Stimulated activated CD4-positive, alpha-beta T cell treated with anti-CD3 and anti-CD28 coated beads, Interleukin-12 subunit alpha, Interleukin-12 subunit beta, amount 100 ng/mL, for 24 hours (primary cell): ENCODE results near the gene RPL10.

Experiments used
- DNase-seq, 2 experiments: peaks; one replicate each; pipeline ENCODE4 v3.0.0-alpha.2; 2020; ENCODE audit warnings: low read depth in 2 of 2

The RPL10 gene

DNA sequence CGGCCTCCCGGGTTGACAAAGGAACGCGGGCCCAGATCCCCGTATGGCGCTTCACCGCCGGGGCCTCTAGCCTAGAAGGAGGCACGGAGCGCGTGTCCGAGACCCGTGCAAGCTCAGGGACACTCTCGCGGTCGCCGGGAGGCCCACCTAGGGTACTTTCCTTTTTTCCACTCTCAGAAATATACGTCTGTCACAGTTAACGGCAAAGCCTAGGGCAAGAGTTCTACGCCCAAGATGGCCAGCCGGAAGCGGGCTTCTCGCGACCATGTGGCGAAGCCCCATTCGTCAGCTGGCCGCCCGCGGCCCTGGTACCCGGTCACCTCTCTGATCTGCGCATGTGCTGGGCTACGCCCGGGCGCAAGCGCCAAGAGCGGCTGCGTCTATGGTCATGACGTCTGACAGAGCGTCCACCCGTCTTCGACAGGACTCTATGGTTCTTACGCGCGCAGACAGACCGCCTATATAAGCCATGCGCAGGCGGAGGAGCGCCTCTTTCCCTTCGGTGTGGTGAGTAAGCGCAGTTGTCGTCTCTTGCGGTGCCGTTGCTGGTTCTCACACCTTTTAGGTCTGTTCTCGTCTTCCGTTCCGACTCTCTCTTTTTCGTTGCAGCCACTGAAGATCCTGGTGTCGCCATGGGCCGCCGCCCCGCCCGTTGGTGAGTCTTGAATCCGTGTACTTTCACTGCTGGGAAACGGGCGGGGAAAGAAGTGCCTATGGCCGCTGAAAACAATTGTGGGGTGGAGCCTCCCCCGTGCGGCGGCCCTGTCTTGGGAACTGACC is at the start of gene RPL10:
RPL10 (plus strand) TSS at position 490 of the 780 bp plus-strand sequence; CDS start at position 633, 143 bp downstream.
- DNase-seq, result peak; percentile 81 to 82

GRCh38 chrX:154348646-154349358 is 49.4 kb upstream of the RPL10 start:
- no peak for DNase-seq

DNA sequence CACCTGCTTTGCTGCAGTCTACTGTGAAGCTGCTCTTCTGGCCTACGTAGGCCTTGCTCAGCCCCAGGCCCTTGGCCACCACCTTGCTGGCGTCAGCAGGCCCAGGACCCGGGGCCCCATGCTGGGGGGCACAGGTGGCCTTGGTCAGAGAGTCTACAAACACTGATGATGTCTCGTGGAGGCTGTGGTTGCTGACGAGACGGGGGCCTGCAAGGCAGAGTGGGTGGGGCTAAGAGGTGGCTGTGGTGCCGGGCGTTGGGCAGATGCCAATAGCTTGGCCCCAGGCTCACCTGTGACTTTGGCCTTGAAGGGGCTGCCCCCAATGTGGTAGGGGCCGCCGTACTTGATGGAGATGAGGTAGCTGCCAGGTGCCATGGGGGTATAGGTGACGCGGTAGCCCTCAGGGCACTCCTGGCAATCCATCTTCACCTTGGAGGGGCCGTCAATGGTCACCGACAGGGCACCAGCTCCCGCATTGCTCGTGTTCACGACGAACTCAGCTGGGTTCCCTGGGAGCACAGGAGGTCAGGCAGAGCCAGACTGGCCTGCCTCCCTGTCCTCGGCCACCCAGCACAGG is 48.7 kb upstream of the RPL10 start:
- no peak for DNase-seq

GRCh38 chrX:154349979-154350378 is 48.2 kb upstream of the RPL10 start:
- no peak for DNase-seq

- DNase-seq, result no peak
These were observed 47.6 kb upstream of the RPL10 start for GRCh38 chrX:154350429-154351182.

DNA sequence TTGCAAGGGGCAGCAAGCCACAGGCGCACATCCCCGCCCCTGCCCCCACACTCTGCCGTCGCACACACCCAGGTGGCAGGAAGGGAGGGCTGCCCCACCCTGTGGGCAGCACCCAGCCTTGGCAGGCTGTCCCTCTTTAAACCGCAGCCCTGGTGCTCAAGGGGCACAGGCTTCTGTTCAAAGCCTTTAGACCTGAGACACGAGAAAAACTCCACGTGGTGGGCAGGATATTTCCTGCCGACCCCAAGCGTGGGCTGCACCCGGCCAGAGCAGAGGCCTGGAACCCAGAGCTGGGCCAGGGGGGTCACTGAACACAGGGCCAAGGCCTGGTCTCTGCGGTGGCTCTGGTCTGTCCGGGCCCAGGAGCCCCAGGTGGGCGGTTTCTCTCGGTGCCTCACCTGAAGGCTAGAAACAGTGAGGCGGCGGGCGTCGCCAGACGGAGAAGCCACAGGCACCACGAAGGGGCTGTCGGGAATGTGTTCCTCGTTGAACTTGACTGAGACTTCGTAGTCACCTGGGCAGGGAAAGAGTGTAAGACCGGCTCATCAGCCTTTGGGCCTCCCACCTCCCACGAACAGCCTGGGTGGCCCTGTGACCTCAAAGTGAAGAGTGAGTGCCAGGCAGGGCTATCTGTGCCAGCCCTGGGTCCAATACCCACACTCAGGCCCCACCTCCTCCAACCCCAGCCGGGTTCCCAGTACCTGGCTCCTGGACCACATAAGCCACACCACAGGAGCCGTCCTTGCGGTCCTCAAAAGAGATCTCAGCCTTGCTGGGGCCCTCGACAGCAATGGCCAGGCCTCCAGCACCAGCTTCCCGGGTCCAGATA is 46.8 kb upstream of the RPL10 start:
- DNase-seq, result no peak

DNA sequence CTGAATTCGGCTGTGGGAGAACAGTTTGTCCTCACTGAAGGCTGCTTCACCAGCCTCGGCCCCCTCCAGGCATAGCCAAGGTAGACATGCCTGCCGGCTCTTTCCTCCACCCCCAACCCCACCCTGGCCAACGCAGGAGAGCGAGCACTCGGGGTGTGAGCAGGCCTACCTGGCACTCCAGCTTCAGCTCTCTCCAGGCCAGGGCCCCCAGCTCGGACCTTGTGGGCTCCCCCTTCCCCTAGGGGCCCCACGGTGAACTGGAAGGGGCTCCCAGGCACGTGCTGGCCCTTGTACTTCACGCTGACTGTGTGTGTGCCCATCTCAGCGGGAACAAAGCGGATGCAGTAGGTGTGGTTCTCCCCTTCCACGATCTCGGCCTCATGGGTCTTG is 46.2 kb upstream of the RPL10 start:
- no peak for DNase-seq

- DNase-seq, result no peak
These were observed 45.7 kb upstream of the RPL10 start for GRCh38 chrX:154352466-154352865.

DNA sequence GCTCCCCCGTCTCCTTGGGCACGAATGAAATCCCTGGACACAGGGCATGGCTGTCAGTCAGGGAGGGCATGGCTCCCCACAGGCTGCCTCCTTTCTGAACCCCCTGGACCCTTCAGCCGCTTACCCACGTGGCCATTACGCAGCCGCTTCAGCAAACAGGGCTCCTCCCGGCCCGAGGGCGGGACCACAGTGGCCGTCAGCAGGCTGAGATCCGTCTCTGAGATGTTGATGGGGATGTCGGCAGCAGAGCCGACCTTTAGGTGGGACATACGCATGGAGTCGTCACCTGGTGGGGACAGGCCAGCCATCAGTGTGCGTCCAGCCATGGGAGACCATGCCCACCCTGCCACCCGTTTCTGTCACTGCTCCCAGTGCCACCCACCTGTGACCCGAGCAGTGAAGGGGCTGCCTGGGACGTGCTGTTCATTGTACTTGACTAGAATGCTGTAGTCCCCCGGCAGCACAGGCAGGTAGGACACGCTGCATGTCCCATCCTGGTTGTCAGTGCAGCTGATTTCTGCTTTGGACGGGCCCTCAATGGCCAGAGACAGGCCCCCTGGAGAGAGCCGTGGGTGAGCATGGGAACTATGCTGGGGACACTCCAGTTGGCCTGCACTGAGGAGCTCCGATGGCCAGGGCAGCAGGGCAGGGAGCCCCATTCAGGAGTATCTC is 44.9 kb upstream of the RPL10 start:
- no peak for DNase-seq

GRCh38 chrX:154354013-154354412 is 44.2 kb upstream of the RPL10 start:
- no peak for DNase-seq

- no peak for DNase-seq
These were observed 43.7 kb upstream of the RPL10 start for GRCh38 chrX:154354516-154354915.

DNA sequence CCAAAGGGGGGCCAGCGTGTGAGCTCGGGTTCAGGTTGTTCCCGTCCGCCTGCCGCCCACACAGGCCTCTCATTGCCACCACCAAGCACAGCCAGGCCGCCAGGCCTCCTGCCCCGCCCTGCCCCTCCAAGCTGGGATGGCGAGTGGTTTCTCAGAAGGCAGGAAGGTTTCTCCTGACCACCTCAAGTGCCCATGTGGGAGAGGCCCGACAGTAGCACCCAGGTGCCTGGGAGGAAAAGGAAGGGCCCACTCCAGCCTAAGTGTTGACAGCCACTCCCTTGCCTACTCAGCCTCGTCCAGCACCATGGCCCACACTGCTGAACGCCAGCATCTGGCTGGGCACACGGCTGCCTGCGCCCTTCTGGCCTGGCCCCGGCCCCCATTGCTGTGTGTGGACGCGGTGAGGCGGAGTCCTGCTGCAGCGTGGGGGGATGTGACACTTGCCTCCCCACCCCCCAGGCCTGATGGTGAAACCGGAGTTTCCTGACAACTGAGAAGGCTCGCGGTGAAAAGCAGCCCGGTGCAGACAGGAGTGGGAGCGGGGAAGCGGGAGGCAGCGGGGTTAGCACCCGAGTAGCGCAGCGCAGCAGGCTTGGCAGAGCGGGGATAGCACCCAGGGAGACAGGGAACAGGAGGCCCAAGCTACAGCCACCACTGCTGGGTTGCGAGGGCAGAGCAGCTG is 42.9 kb upstream of the RPL10 start:
- no peak for DNase-seq

GRCh38 chrX:154355776-154356140 is 42.4 kb upstream of the RPL10 start:
- no peak for DNase-seq

DNA sequence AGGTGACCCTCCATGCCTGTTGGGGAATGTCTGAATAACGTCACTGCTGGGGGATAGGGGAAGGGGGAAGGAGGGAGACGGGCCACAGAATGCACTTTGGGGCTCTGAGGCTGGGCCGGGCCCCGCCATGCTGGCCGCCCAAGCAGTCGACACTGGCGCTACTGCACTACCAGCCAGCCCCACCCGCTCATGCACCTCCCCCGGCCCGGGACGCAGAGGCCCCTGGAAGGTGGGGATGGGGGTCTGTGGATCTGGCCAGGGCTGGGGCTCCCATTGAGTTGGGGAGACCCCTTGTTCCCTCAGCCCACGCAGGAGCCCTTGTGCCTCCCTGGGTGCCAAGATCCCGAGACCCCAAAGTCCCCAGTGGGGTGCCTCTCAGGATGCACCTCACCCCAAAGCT is 41.6 kb upstream of the RPL10 start:
- no peak for DNase-seq

- DNase-seq, result no peak
These were observed 41.0 kb upstream of the RPL10 start for GRCh38 chrX:154357205-154357604.

GRCh38 chrX:154358011-154358410 is 40.2 kb upstream of the RPL10 start:
- DNase-seq, result no peak

DNA sequence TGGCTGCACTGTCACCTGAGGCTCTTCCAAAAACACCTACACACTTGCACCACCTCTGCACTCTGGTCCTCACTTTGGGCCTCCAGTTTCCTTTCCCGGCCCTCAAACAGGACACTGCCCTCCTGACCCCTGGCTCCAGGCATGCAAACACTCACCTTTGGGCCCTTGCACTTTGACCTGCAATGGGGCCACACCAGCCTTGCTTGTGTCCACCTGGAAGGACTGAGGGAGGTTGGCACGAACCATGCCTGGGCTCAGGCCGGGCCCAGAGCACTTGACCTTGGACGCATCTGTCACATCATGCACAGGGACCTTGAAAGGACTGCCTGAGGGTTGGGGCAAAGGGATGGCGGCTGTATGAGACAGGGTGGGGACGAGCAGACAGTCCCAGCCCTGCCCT is 39.3 kb upstream of the RPL10 start:
- DNase-seq, result no peak

DNA sequence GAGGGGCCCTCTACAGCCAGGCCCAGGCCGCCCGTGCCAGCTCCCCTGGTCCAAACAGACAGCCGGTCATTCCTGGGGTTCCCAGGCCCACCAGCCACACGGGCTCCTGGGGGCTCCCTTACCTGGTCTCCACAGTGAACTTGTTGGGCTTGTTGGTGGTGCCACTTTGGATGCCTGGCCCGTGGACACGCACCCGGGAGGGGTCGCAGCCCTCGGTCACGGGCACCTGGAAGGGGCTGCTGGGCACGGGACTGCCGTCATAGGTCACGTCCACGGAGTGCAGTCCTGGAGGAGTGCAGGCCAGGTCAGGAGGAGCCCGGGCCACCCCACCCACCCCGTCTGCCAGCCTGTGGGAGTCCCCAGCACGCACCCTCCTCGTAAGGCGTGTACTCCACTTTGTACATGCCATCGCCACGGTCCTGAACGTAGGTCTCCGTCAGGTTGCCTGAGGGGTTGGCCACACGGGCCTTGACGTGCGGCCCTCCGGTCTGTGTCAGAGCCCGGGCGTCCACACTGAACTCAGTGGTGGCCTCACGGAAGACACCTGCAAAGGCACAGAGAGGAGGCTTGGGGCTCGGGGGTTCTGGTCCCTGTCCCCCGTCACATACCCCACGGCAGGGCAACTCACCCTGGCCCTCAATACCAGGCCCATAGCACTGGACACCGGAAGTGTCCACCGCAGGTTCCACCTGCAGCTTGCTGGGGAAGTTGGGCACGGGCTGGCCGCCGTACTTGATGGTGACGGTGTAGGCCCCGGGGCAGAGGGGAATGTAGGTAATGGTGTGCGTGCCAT is 38.6 kb upstream of the RPL10 start:
- no peak for DNase-seq

DNA sequence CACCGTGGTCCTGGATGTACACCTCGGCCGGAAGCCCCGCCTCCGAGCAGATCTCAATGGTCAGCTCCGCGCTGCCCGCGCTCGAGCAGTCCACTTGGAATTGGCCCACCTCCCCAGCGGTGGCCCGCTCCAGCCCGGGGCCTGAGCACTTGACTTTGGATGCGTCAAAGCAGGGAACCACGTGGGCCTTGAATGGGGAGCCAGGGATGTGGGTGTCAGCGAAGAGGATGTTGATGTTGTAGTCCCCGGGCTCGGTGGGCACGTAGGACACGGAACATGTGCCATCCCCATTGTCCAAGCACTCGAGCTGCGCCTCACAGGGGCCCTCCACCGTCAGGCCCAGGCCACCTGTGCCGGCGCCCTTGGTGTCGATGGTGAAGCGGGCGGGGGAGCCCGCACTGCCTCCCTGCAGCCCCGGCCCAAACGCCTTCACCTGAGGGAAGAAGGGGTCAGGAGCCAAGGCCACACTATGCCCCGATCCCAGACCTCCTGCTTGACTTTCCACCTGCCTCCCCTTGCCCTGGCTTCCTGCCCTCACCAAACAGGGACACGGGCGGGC is 37.9 kb upstream of the RPL10 start:
- no peak for DNase-seq
